Spinal cord (tissue), 10 donors: ENCODE measurements around the gene PTMS. TPM values are rescaled to one million over a fixed set of nuclear protein-coding genes. Genes with fewer than 3 reads are reported as not detected.

Experiments
- DNase-seq, 6 donors: peaks; one replicate each; pipeline versions ENCODE4 v3.0.0 to v3.0.0-alpha.2; 2013 to 2015; ENCODE audit warnings: low spot score in 6 of 6, low read depth in 4 of 6
- H3K27ac ChIP-seq: one replicate; pipeline ENCODE4 v1.5.1; 2013; ENCODE audit warnings: low read depth, low read length, control low read depth
- H3K27me3 ChIP-seq: one replicate; pipeline ENCODE4 v1.6.1; 2013; ENCODE audit warnings: low read length; ENCODE audit not compliant: control insufficient read depth, insufficient read depth
- H3K36me3 ChIP-seq: one replicate; pipeline ENCODE4 v1.6.1; 2013; ENCODE audit warnings: low read length; ENCODE audit not compliant: control insufficient read depth, insufficient read depth
- H3K4me1 ChIP-seq: one replicate; pipeline ENCODE4 v1.6.1; 2013; ENCODE audit warnings: low read length; ENCODE audit not compliant: control insufficient read depth, insufficient read depth
- H3K4me3 ChIP-seq: one replicate; pipeline ENCODE4 v1.5.1; 2013; ENCODE audit warnings: low read depth, low read length, control low read depth
- H3K9me3 ChIP-seq: one replicate; pipeline ENCODE4 v1.6.1; 2013; ENCODE audit warnings: low read length; ENCODE audit not compliant: control insufficient read depth, insufficient read depth
- WGBS: methylation state at CpG from one replicate; pipeline ENCODE4 v1.1.5; 2013; ENCODE audit warnings: missing lambda C conversion rate; ENCODE audit not compliant: insufficient coverage; 5-methylcytosine and 5-hydroxymethylcytosine counted together
- polyA plus RNA-seq, 2 donors: library from polyadenylated mRNA; unstranded; fragments of 120-200 nt; gene quantifications; one replicate each; pipeline ENCODE4 v1.2.1, GENCODE V29; 2013; ENCODE audit not compliant: insufficient read length in 2 of 2
- total RNA-seq, 2 donors: library from RNA; depleted of rRNA in 1 of 2; stranded (reverse); fragments of 120-200 nt in 1 of 2; fragments of >200 nt in 1 of 2; gene quantifications; one replicate each; pipeline versions ENCODE4 v1.2.3 to v1.2.4, GENCODE V29; 2013 to 2014
- donor health status: healthy.

Gene PTMS
- total and polyA plus RNA-seq, 4 donors = 50.7 to 927 (median 554) TPM

DNA sequence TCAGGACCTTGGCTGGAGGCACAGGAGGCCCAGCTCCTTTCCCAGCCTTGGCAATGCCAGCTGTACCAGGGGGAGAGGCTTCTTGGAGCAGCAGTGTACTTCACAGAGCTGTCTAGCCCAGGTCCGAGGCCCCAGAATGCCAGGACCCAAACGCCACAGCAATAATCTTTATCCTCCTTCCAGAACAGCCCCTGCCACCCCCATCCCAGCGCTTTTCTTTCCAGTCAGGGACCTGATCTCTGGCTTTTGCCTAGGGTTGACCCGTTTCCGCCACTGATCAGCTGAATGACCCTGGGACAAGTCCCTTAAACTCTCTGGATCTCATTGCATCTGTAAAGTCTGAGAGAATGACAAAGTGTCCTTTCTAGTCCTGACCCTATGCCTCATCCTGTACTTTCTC lies 11.2 kb downstream of the PTMS start:
- WGBS = 94% methylated on average over 5 of the region's 5 CpGs
- no peak for DNase-seq
- H3K27me3 ChIP-seq = no peaks in the 10 kb centered on the region
- peaks cover 37% of the 10 kb centered on the region for H3K4me1 ChIP-seq
- H3K9me3 ChIP-seq = no peaks in the 10 kb centered on the region
- no peak overlapping the region for H3K27ac ChIP-seq
- H3K36me3 ChIP-seq = peaks cover 28% of the 10 kb centered on the region
- no peak overlapping the region for H3K4me3 ChIP-seq

- Histone ChIP-seq H3K9me3 (no peaks in the 10 kb centered on the region), H3K27me3 (no peaks in the 10 kb centered on the region), H3K27ac (peak overlapping the region; percentile 70), H3K4me3 (peak overlapping the region; percentile 46), H3K4me1 (peaks cover 33% of the 10 kb centered on the region), H3K36me3 (peaks cover 20% of the 10 kb centered on the region)
- 17% methylated on average over 14 of the region's 14 CpGs for WGBS
- DNase-seq = peak in 2 of 6 donors; percentile 51 to 54
Measured at GRCh38 chr12:6778217-6778573, 12.0 kb downstream of the PTMS start.

DNA sequence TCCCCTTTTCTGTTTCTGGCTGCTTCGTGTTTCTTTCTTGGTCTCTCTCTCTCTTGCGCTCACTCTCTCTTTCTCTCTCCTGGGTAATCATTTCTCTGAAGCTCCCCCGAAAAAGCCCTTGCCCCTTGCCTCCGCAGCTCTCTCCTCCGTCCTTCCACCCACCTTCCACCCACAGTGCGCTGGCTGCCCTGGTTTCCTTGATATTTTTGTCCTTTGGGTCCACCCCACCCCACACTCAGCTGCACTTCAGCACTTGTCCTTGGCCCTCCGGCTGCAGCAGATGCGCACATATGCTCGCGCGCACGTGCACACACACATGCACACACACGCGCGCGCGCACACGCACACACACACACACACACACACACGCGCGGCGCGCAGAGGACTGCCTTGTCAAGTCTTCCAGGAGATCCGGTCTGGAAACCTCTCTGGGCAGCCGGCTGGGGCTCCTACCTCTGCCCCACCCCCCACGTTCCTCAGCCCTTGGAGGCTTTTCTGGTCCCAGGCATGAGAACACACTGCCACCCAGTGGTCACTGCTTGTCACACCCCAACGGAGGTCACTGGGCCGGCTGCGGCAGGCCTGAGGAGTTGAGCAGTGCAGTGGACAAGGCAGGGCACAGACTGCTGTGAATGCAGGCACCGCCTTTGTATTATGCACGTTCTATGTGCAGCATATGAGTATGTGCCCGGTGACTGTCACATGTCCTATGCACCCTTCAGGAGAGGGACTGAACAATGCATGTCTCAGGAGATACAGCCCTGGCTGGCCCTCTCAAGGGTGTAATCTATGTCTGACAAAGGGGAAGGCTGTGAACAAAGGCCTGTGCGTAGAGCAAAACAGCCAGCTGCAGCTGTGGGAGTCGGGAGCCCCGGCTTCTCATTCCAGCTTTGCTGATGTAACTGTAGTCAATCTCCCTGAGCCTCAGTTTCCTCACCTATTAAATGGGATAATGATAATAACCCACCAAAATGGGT lies 12.7 kb downstream of the PTMS start:
- Histone ChIP-seq H3K4me3 (peak overlapping the region; percentile 46), H3K9me3 (no peaks in the 10 kb centered on the region), H3K36me3 (peaks cover 19% of the 10 kb centered on the region), H3K27ac (peak overlapping the region; percentile 70), H3K27me3 (no peaks in the 10 kb centered on the region), H3K4me1 (peaks cover 31% of the 10 kb centered on the region)
- peak in 5 of 6 donors; percentile 82 to 98 (median 90) for DNase-seq
- WGBS = 1% methylated on average over 33 of the region's 35 CpGs

DNA sequence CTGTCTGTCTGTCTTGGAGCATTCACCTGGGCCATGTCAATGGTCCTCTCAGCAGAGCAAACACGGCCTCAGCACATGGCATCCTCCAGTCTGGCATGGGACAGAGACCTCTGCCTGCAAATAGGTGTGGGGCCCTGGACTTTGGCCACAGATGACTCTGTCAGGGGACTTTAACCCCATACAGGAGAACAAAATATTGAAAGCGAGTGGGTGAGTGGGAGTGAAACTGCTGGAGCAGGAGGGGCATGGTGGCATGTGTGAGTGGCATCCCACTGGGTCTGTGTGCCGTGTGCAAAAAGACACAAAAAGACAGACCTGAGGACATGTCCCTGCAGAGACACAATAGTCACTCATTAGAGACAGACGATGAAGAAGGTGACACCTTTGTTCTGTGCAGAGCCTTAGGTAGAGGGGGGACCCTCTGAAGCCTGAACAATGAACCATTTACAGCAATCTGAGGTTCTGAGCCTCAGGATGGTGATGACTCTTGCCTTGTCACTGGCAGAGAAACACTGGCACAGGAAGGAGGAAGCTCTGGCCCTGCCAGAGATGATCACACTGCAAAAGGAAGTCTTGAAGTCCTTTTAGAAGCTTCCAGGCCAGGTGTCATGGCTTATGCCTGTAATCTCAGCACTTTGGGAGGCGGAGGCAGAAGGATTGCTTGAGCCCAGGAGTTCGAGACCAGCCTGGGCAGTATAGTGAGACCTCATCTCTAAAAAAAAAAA lies 13.7 kb downstream of the PTMS start:
- Histone ChIP-seq H3K36me3 (peaks cover 10% of the 10 kb centered on the region), H3K4me3 (no peak overlapping the region), H3K27ac (no peak overlapping the region), H3K27me3 (no peaks in the 10 kb centered on the region), H3K4me1 (peaks cover 26% of the 10 kb centered on the region), H3K9me3 (no peaks in the 10 kb centered on the region)
- WGBS = 50% methylated on average over 2 of the region's 6 CpGs
- DNase-seq = no peak

- no peak overlapping the region for H3K27ac ChIP-seq
- no peaks in the 10 kb centered on the region for H3K27me3 ChIP-seq
- H3K9me3 ChIP-seq = no peaks in the 10 kb centered on the region
- no peak for DNase-seq
- H3K36me3 ChIP-seq = peaks cover 3% of the 10 kb centered on the region
- H3K4me3 ChIP-seq = no peak overlapping the region
- peaks cover 26% of the 10 kb centered on the region for H3K4me1 ChIP-seq
- WGBS = no CpG with 5 or more reads among the region's 6 CpGs
Measured at GRCh38 chr12:6780573-6780972, 14.4 kb downstream of the PTMS start.

GRCh38 chr12:6782119-6782518 lies 16.0 kb downstream of the PTMS start:
- WGBS = 72% methylated on average over 2 of the region's 6 CpGs
- Histone ChIP-seq H3K36me3 (peaks cover 2% of the 10 kb centered on the region), H3K27me3 (no peaks in the 10 kb centered on the region), H3K9me3 (no peaks in the 10 kb centered on the region), H3K4me3 (no peak overlapping the region), H3K27ac (no peak overlapping the region), H3K4me1 (peaks cover 26% of the 10 kb centered on the region)
- DNase-seq = no peak

- 50% methylated on average over 6 of the region's 10 CpGs for WGBS
- H3K36me3 ChIP-seq = no peaks in the 10 kb centered on the region
- no peaks in the 10 kb centered on the region for H3K27me3 ChIP-seq
- H3K4me3 ChIP-seq = no peak overlapping the region
- peaks cover 18% of the 10 kb centered on the region for H3K4me1 ChIP-seq
- H3K27ac ChIP-seq = no peak overlapping the region
- DNase-seq = no peak
- H3K9me3 ChIP-seq = no peaks in the 10 kb centered on the region
Measured at GRCh38 chr12:6782850-6783566, 16.8 kb downstream of the PTMS start.

GRCh38 chr12:6783828-6784227 lies 17.7 kb downstream of the PTMS start:
- no peak overlapping the region for H3K27ac ChIP-seq
- WGBS = 76% methylated on average over 7 of the region's 9 CpGs
- no peak for DNase-seq
- no peaks in the 10 kb centered on the region for H3K36me3 ChIP-seq
- H3K9me3 ChIP-seq = no peaks in the 10 kb centered on the region
- peaks cover 10% of the 10 kb centered on the region for H3K4me1 ChIP-seq
- H3K4me3 ChIP-seq = no peak overlapping the region
- no peaks in the 10 kb centered on the region for H3K27me3 ChIP-seq

- Histone ChIP-seq H3K27me3 (no peaks in the 10 kb centered on the region), H3K4me3 (no peak overlapping the region), H3K9me3 (no peaks in the 10 kb centered on the region), H3K4me1 (peaks cover 5% of the 10 kb centered on the region), H3K27ac (no peak overlapping the region), H3K36me3 (no peaks in the 10 kb centered on the region)
- no peak for DNase-seq
- WGBS = 85% methylated on average over 5 of the region's 5 CpGs
Measured at GRCh38 chr12:6784296-6784695, 18.1 kb downstream of the PTMS start.
